ENCODE data around the gene CNTNAP3B. TPM values are rescaled to one million over a fixed set of nuclear protein-coding genes. Genes with fewer than 3 reads are reported as not detected.
"Not testable (repeated sequence)": the region's sequence is repeated elsewhere in the genome, so short reads cannot be mapped to it uniquely, and the experiment has no call there.

Gene CNTNAP3B
- total and polyA plus RNA-seq, 2 experiments from 2014 or later, result not detected

DNA sequence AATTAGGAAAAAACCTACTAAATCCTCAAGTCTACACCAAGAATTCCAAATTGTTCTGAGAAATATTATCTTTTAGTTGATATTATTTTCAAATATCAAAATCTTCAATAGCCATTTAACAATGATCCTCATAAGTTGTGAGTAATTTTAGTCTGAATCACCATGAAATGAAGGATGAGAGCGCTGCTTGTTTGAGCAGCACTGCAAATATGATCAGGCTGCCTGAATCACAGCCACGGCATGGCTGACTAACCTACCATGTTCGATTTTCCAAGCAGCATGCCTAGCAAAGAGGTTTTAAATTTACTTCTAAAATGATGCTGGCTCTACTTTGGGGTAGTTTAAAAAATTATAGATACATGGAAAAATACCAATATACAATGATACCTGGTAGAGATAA, 95.7 kb downstream of the CNTNAP3B start:
- H2AFZ ChIP-seq; H3K4me2 ChIP-seq (ENCODE audit: unreplicated experiment); H4K20me1 ChIP-seq (ENCODE audit: insufficient read depth); H3K27ac ChIP-seq; H3K9me2 ChIP-seq (ENCODE audit: insufficient read depth); H3F3A ChIP-seq (ENCODE audit: insufficient read depth); H3K9ac ChIP-seq; H3K79me2 ChIP-seq (ENCODE audit: insufficient read depth); H3K4me1 ChIP-seq (ENCODE audit: insufficient read depth); H3K9me3 ChIP-seq (ENCODE audit: low read depth); in situ Hi-C loops (cut with MboI); DNase-seq; H3K4me3 ChIP-seq; H3K27me3 ChIP-seq (replicated peaks; ENCODE audit: insufficient read depth); H3K36me3 ChIP-seq (ENCODE audit: low read depth): not testable (repeated sequence)
- WGBS, 2 experiments (ENCODE audit: low coverage in 1 of 2, low lambda C conversion rate in 2 of 2, missing lambda C conversion rate in 2 of 2), result no CpG with 5 or more reads among the region's 3 CpGs

DNA sequence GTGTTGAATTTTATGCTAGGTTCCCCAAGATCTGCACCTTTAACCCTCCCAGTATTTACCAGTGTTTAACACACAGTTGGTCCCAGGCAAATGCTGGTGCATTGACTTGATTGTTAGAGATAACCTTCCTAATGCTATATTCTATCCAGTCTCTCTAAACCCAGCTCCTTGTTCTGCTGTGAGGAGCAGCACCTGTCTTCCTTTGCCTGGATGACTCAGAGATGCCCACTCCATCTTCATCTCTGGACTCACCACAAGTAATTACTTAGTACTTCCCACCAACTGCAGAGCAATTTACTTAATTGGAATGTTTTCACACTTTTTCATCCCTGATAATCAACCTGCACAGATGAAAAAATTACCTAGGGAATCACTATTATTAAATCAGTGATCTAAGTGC, 108.6 kb downstream of the CNTNAP3B start:
- H3K36me3 ChIP-seq (ENCODE audit: low read depth); H3K9ac ChIP-seq; H3F3A ChIP-seq (ENCODE audit: insufficient read depth); H2AFZ ChIP-seq; H3K27ac ChIP-seq; H3K4me2 ChIP-seq (ENCODE audit: unreplicated experiment); in situ Hi-C loops (cut with MboI); H3K9me2 ChIP-seq (ENCODE audit: insufficient read depth); H3K79me2 ChIP-seq (ENCODE audit: insufficient read depth); H4K20me1 ChIP-seq (ENCODE audit: insufficient read depth); H3K27me3 ChIP-seq (replicated peaks; ENCODE audit: insufficient read depth); H3K4me3 ChIP-seq; H3K4me1 ChIP-seq (ENCODE audit: insufficient read depth); DNase-seq; H3K9me3 ChIP-seq (ENCODE audit: low read depth): not testable (repeated sequence)

DNA sequence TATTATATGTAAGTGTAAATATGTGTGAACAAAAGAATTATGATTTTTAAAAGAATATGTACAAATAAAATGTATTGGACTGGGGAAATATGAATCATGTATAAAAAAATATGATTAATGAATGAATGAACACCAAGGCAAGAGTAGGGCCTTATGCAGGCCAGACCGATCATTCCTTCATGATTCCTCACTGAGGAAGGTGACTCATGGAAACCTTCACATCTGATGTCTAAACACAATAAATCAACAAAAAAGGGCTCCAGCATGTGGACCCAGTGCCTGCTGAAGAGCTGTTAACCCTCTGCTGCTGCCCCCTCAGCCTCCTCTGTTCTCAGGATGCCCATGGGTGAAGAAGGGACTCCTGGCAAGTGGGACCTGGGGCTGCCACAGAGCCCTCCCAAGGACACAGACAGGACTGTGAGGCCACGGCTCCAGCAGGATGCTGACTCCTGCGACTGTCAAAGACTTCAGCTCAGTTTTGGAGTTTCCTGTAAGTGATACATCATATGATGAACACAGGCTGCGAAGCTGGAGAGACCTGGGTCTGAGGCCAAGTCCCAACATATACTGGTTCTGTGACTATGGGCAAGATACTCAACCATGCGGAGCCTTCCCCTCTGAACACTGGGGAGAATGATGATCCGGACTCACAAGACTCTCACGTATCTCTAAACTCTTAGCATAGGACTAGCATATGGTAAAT, 110.9 kb downstream of the CNTNAP3B start:
- in situ Hi-C loops (cut with MboI); H3K9me3 ChIP-seq (ENCODE audit: low read depth); H3K79me2 ChIP-seq (ENCODE audit: insufficient read depth); H3K9ac ChIP-seq; H3K4me2 ChIP-seq (ENCODE audit: unreplicated experiment); H3K4me1 ChIP-seq (ENCODE audit: insufficient read depth); H3F3A ChIP-seq (ENCODE audit: insufficient read depth); H3K27me3 ChIP-seq (replicated peaks; ENCODE audit: insufficient read depth); H3K9me2 ChIP-seq (ENCODE audit: insufficient read depth); H3K4me3 ChIP-seq; H3K36me3 ChIP-seq (ENCODE audit: low read depth); H3K27ac ChIP-seq; H4K20me1 ChIP-seq (ENCODE audit: insufficient read depth); H2AFZ ChIP-seq: not testable (repeated sequence)
- 26 to 29% methylated on average over 6 to 7 of the region's 7 CpGs for WGBS, 2 experiments (ENCODE audit: low coverage in 1 of 2, low lambda C conversion rate in 2 of 2, missing lambda C conversion rate in 2 of 2)
- DNase-seq, result peak; percentile 17

DNA sequence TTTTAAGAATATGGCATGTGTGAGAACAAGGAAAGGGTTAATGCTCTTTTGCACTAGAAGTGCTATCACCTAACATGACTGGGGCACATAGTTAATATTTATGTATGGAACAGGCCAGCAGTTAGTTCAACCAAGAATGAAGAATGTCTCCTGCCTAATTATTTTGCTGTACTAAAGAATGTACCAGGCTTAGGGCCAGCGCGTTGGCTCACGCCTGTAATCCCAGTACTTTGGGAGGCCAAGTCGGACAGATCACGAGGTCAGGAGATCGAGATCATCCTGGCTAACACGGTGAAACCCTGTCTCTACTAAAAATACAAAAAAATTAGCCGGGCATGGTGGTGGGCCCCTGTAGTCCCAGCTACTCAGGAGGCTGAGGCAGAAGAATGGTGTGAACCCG, 114.9 kb downstream of the CNTNAP3B start:
- H3K36me3 ChIP-seq (ENCODE audit: low read depth), result not testable (repeated sequence)

DNA sequence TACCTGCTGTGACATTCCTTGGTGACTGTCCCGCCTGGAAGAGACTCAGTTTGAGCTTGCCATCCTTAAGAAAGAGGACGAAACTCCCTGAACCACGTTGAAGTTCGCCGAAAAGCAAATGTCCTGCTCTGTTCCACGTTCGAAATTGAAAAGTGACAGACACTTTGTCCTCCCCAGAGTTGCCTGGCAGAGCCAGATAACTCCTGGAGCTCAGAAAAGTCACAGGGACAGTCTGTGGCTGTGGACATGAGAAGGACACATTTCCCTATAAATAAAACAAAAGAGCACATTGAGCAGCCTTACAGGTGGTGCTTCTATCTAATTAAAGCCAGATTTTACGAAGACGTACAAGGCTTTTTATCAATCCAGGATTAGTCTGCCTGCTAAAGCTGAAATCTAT, 137.6 kb downstream of the CNTNAP3B start:
- H3K4me1 ChIP-seq (ENCODE audit: insufficient read depth); H3K9ac ChIP-seq; H3K9me2 ChIP-seq (ENCODE audit: insufficient read depth); H3K4me2 ChIP-seq (ENCODE audit: unreplicated experiment); H3K27ac ChIP-seq; H4K20me1 ChIP-seq (ENCODE audit: insufficient read depth); H3K4me3 ChIP-seq; in situ Hi-C loops (cut with MboI); H3K36me3 ChIP-seq (ENCODE audit: low read depth); DNase-seq; H3K27me3 ChIP-seq (replicated peaks; ENCODE audit: insufficient read depth); H2AFZ ChIP-seq; H3K79me2 ChIP-seq (ENCODE audit: insufficient read depth); H3F3A ChIP-seq (ENCODE audit: insufficient read depth); H3K9me3 ChIP-seq (ENCODE audit: low read depth): not testable (repeated sequence)
- no CpG with 5 or more reads among the region's 9 CpGs for WGBS, 2 experiments (ENCODE audit: low coverage in 1 of 2, low lambda C conversion rate in 2 of 2, missing lambda C conversion rate in 2 of 2)

More for the DNA sequence above, 114.9 kb downstream of the CNTNAP3B start:
- H3K79me2 ChIP-seq (ENCODE audit: insufficient read depth); in situ Hi-C loops (cut with MboI); H2AFZ ChIP-seq; H3F3A ChIP-seq (ENCODE audit: insufficient read depth); H3K9ac ChIP-seq; H3K4me3 ChIP-seq; H4K20me1 ChIP-seq (ENCODE audit: insufficient read depth); H3K27me3 ChIP-seq (replicated peaks; ENCODE audit: insufficient read depth); H3K27ac ChIP-seq; H3K4me2 ChIP-seq (ENCODE audit: unreplicated experiment); H3K4me1 ChIP-seq (ENCODE audit: insufficient read depth); H3K9me2 ChIP-seq (ENCODE audit: insufficient read depth); DNase-seq; H3K9me3 ChIP-seq (ENCODE audit: low read depth): not testable (repeated sequence)
- WGBS, 2 experiments (ENCODE audit: low coverage in 1 of 2, low lambda C conversion rate in 2 of 2, missing lambda C conversion rate in 2 of 2), result 63% methylated on average over 5 of the region's 9 CpGs; no CpG with 5 or more reads in 1 of the 2 experiments

DNA sequence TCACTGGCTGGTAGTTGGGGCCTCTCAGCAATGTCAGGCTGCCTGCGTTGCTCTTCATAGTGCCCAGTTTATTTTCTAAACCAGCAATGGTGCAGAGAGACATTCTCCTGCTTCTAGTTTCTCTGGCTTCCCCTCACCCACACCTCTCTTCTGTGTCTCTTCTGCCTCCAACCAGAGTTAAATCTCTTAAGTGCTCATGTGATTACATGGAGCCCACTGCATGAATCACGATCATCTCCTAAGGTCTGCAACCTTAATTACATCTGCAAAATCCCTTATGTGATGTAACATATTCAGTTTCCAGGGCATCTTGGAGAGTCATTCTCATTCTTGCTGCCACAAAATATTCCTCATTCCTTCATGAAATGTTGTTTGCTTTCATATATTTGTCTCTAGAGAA, 149.0 kb downstream of the CNTNAP3B start:
- H3F3A ChIP-seq (ENCODE audit: insufficient read depth); H4K20me1 ChIP-seq (ENCODE audit: insufficient read depth); DNase-seq; H3K4me2 ChIP-seq (ENCODE audit: unreplicated experiment); H3K36me3 ChIP-seq (ENCODE audit: low read depth); H3K9me3 ChIP-seq (ENCODE audit: low read depth); H3K27me3 ChIP-seq (replicated peaks; ENCODE audit: insufficient read depth); H3K9me2 ChIP-seq (ENCODE audit: insufficient read depth); H3K79me2 ChIP-seq (ENCODE audit: insufficient read depth); H3K27ac ChIP-seq; H2AFZ ChIP-seq; in situ Hi-C loops (cut with MboI); H3K4me1 ChIP-seq (ENCODE audit: insufficient read depth); H3K4me3 ChIP-seq; H3K9ac ChIP-seq: not testable (repeated sequence)
- no CpG with 5 or more reads among the region's 2 CpGs for WGBS, 2 experiments (ENCODE audit: low coverage in 1 of 2, low lambda C conversion rate in 2 of 2, missing lambda C conversion rate in 2 of 2)

DNA sequence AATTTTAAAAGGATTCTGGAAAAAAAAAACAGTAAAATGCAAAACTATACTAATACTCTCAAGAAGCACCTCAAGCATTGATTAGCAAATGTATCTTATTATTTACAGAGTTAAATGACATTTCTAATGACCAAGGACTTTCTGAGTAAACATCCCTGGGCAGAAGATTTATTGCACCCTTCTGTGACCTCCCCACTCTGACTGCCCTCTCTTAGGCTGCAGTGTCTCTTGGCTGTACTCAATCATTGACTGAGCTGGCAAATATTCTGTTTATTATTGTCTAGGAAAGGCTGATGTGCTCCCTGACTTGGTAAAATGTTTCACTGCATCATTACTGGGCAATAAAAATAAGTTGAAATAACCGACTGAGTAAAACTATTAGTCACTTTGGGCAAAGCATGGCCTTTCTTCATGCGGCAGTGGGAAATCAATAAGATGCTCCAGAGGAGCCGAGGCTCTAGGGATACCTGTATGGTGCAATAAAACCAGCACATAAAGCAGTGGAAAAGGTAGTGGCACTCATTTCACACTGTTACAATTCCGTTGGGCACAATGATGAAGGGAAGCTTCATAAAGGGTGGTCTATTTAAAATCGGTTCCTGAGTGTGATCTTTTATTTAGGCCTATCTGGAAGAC, 151.1 kb downstream of the CNTNAP3B start:
- H3K79me2 ChIP-seq (ENCODE audit: insufficient read depth); H3K27me3 ChIP-seq (replicated peaks; ENCODE audit: insufficient read depth); H3K9ac ChIP-seq; H3K4me2 ChIP-seq (ENCODE audit: unreplicated experiment); H3K27ac ChIP-seq; H2AFZ ChIP-seq; H3F3A ChIP-seq (ENCODE audit: insufficient read depth); H3K4me1 ChIP-seq (ENCODE audit: insufficient read depth); H3K9me2 ChIP-seq (ENCODE audit: insufficient read depth); H3K36me3 ChIP-seq (ENCODE audit: low read depth); H3K4me3 ChIP-seq; in situ Hi-C loops (cut with MboI); H3K9me3 ChIP-seq (ENCODE audit: low read depth); DNase-seq; H4K20me1 ChIP-seq (ENCODE audit: insufficient read depth): not testable (repeated sequence)
- WGBS, 2 experiments (ENCODE audit: low coverage in 1 of 2, low lambda C conversion rate in 2 of 2, missing lambda C conversion rate in 2 of 2), result no CpG with 5 or more reads among the region's 5 CpGs

DNA sequence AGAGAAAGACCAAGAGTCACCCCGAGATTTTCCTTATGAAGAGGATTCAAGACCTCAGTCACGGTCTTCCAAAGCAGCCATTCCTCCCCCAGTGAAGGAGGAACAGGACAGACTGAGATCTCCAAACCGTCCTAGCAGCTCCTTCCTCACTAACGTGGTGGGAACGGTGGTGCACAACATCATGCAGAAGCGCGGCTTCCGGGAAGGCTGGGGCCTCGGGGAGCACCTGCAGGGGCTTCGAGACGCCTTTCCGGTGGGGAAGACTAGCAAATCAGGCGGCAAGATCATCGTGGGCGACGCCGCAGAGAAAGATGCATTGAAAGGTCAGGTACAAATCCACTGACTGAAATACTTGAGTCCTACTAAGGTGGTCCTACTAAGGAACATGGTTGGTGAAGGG, 154.3 kb downstream of the CNTNAP3B start:
- H3K4me1 ChIP-seq (ENCODE audit: insufficient read depth); H3F3A ChIP-seq (ENCODE audit: insufficient read depth); H3K4me3 ChIP-seq; H3K79me2 ChIP-seq (ENCODE audit: insufficient read depth); H2AFZ ChIP-seq; H3K9me3 ChIP-seq (ENCODE audit: low read depth); DNase-seq; H3K4me2 ChIP-seq (ENCODE audit: unreplicated experiment); H3K27ac ChIP-seq; H3K9ac ChIP-seq; H3K36me3 ChIP-seq (ENCODE audit: low read depth); H4K20me1 ChIP-seq (ENCODE audit: insufficient read depth); H3K27me3 ChIP-seq (replicated peaks; ENCODE audit: insufficient read depth); in situ Hi-C loops (cut with MboI); H3K9me2 ChIP-seq (ENCODE audit: insufficient read depth): not testable (repeated sequence)
- 64% methylated on average over 6 of the region's 17 CpGs; no CpG with 5 or more reads in 1 of the 2 experiments for whole genome bisulfite sequencing, 2 experiments (ENCODE audit: low coverage in 1 of 2, low lambda C conversion rate in 2 of 2, missing lambda C conversion rate in 2 of 2)

Measured in GM23248 (cell line).